ACC112 (cell line): ENCODE data around the gene ZNF337.

Experiments used
- H2AFZ ChIP-seq: fragments of 200-600 bp; sonication (generic); one replicate; pipeline ENCODE4 v1.6.0; 2017; ENCODE audit warnings: antibody characterized with exemption, low read length; ENCODE audit not compliant: unreplicated experiment
- H3K27ac ChIP-seq: fragments of 200-600 bp; sonication (generic); 2 replicates; pipeline ENCODE4 v1.5.1; 2014; ENCODE audit warnings: low read depth, mild to moderate bottlenecking, antibody characterized with exemption, low read length, moderate library complexity
- H3K27me3 ChIP-seq: fragments of 200-600 bp; sonication (generic); 2 replicates; pipeline ENCODE4 v1.6.1; 2014; ENCODE audit warnings: mild to moderate bottlenecking, antibody characterized with exemption, low read length, moderate library complexity, mixed read lengths; ENCODE audit not compliant: insufficient read depth
- H3K36me3 ChIP-seq: fragments of 200-600 bp; sonication (generic); 2 replicates; pipeline ENCODE4 v1.6.1; 2016; ENCODE audit warnings: mild to moderate bottlenecking, antibody characterized with exemption, low read length, moderate library complexity, mixed read lengths; ENCODE audit not compliant: insufficient read depth
- H3K4me1 ChIP-seq: fragments of 200-600 bp; sonication (generic); one replicate; pipeline ENCODE4 v1.6.1; 2016; ENCODE audit warnings: low read length, mixed read lengths; ENCODE audit not compliant: insufficient read depth, unreplicated experiment, control insufficient read depth
- H3K4me3 ChIP-seq: fragments of 200-600 bp; sonication (generic); 2 replicates; pipeline ENCODE4 v1.5.1; 2014; ENCODE audit warnings: mild to moderate bottlenecking, low read depth, low read length
- H3K79me2 ChIP-seq: fragments of 200-600 bp; sonication (generic); one replicate; pipeline ENCODE4 v1.6.0; 2016; ENCODE audit warnings: low read length; ENCODE audit not compliant: control insufficient read depth, unreplicated experiment, insufficient read depth

Gene ZNF337

GRCh38 chr20:25629816-25630499, 66.7 kb downstream of the ZNF337 start:
- Histone ChIP-seq H3K79me2 (peaks cover 16% of the 10 kb centered on the region), H3K36me3 (peaks cover 7% of the 10 kb centered on the region), H3K27me3 (no peaks in the 10 kb centered on the region), H3K27ac (no peak overlapping the region), H3K4me1 (peaks cover 5% of the 10 kb centered on the region), H3K4me3 (no peak overlapping the region), H2AFZ (no peak overlapping the region)

- no peak overlapping the region for H2AFZ ChIP-seq
- H3K79me2 ChIP-seq = peaks cover 42% of the 10 kb centered on the region
- H3K4me1 ChIP-seq = peaks cover 15% of the 10 kb centered on the region
- H3K27me3 ChIP-seq = no peaks in the 10 kb centered on the region
- H3K4me3 ChIP-seq = no peak overlapping the region
- no peaks in the 10 kb centered on the region for H3K36me3 ChIP-seq
- no peak overlapping the region for H3K27ac ChIP-seq
Measured at GRCh38 chr20:25626779-25627178, 69.9 kb downstream of the ZNF337 start.

- H3K27me3 ChIP-seq = no peaks in the 10 kb centered on the region
- no peaks in the 10 kb centered on the region for H3K36me3 ChIP-seq
- peak overlapping the region; percentile 100 for H3K4me3 ChIP-seq
- H3K79me2 ChIP-seq = peaks cover 63% of the 10 kb centered on the region
- H3K4me1 ChIP-seq = peaks cover 15% of the 10 kb centered on the region
- H3K27ac ChIP-seq = peak overlapping the region; percentile 95
- peak overlapping the region; percentile 92 for H2AFZ ChIP-seq
Measured at GRCh38 chr20:25624500-25624939, 72.1 kb downstream of the ZNF337 start.
